AG09319 (cell line): ENCODE data around the gene PITPNC1.
"Not testable (repeated sequence)": the region's sequence is repeated elsewhere in the genome, so short reads cannot be mapped to it uniquely, and the experiment has no call there.

ENCODE experiments used
- DNase-seq: peaks from one replicate; pipeline ENCODE4 v3.0.0-alpha.2; 2010; ENCODE audit warnings: low read depth; ENCODE audit errors: extremely low read depth
- TF ChIP-seq, protein P1 (sequence below): IDR thresholded peaks from 2 replicates; pipeline ENCODE4 v1.5.1; 2011; ENCODE audit warnings: low read depth, mild to moderate bottlenecking, inconsistent platforms, low read length, moderate library complexity

The PITPNC1 gene

DNA sequence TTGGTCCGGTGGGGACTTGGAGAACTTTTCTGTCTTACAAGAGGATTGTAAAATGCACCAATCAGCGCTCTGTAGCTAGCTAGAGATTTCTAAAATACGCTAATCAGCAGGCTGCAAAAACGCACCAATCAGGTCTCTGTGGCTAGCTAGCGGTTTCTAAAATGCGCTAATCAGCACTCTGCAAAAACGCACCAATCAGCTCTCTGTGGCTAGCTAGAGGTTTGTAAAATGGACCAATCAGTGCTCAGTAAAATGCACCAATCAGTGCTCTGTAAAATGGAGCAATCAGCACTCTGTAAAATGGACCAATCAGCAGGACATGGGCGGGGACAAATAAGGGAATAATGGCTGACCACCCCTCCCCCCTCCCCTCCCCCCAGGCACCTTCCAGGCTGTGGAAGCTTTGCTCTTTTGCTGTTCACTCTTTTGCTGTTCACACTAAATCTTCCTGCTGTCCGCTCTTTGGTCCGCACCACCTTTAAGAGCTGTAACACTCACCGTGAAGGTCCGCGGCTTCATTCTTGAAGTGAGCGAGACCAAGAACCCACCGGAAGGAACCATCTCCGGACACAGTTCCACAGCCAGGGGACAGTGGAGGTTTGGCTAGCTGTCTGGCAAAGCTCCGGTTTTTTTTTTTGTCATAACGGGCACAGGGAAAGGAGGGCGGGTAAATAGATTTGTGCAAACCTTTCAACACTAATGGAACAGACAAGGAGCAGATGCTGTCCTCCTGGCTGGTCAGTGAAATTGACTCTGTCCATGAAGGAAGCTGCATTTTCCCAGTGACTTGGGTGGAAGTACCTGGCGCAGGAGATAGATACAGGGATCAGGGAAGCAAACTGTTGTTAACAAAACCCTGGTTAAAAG, 8.3 kb downstream of the PITPNC1 start:
- TF ChIP-seq, protein P1, sequence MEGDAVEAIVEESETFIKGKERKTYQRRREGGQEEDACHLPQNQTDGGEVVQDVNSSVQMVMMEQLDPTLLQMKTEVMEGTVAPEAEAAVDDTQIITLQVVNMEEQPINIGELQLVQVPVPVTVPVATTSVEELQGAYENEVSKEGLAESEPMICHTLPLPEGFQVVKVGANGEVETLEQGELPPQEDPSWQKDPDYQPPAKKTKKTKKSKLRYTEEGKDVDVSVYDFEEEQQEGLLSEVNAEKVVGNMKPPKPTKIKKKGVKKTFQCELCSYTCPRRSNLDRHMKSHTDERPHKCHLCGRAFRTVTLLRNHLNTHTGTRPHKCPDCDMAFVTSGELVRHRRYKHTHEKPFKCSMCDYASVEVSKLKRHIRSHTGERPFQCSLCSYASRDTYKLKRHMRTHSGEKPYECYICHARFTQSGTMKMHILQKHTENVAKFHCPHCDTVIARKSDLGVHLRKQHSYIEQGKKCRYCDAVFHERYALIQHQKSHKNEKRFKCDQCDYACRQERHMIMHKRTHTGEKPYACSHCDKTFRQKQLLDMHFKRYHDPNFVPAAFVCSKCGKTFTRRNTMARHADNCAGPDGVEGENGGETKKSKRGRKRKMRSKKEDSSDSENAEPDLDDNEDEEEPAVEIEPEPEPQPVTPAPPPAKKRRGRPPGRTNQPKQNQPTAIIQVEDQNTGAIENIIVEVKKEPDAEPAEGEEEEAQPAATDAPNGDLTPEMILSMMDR, result no peak
- no peak for DNase-seq

DNA sequence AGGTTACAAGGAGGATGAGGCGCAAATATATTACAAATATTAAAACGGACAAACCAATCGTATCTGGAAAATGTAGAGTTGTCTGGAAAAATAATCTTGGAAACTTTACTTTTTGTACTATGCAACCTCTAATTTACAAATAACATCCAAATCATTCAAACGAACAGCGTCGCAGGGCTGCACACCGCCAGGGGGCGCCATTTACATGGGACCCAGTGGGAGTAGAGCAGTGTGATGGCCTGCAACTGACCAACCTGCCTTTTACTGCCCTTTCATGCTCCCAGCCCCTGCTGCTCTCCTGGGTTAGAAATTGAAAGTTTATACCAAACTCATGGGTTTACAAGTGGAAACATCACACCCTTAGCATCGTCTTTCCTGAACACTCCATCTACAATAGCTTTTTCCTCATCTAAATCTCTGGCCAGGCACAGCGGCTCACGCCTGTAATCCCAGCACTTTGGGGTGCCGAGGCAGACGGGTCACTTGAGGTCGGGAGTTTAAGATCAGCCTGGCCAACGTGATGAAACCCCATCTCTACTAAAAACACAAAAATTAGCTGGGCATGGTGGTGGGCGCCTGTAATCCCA, 10.0 kb downstream of the PITPNC1 start:
- TF ChIP-seq, protein P1, result peak; percentile 66
- no peak for DNase-seq

DNA sequence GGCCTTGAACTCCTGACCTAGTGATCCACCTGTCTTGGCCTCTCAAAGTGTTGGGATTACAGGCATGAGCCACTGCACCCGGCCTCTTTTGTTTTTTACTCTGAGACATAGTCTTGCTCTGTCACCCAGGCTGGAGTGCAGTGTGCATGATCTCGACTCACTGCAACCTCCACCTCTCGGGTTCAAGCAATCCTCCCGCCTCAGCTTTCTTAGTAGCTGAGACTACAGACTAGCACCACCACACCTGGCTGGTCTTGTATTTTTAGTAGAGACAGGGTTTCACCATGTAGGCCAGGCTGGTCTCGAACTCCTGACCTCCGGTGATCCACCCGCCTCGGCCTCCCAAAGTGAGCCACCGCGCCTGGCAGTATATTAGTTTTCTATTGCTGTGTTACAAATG, 11.5 kb downstream of the PITPNC1 start:
- not testable (repeated sequence) for DNase-seq

DNA sequence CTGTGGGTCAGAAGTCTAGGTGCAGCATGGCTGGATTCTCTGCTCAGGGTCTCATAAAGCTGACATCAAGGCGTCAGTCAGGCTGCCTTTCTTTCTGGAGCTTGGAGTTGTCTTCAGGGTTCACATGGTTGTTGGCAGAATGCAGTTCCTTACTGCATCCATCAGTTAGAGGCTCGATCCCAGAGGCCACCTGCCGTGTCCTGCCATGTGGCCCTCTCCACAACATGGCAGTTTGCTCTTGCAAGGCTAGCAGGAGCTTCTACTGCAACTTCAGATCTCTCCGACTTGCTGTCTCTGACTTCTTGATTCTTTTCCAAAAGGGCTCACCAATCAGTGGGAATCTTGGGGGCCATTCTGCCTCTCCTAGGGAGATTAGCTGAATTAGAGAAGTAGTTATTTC, 11.9 kb downstream of the PITPNC1 start:
- TF ChIP-seq, protein P1, result no peak
- DNase-seq, result no peak

DNA sequence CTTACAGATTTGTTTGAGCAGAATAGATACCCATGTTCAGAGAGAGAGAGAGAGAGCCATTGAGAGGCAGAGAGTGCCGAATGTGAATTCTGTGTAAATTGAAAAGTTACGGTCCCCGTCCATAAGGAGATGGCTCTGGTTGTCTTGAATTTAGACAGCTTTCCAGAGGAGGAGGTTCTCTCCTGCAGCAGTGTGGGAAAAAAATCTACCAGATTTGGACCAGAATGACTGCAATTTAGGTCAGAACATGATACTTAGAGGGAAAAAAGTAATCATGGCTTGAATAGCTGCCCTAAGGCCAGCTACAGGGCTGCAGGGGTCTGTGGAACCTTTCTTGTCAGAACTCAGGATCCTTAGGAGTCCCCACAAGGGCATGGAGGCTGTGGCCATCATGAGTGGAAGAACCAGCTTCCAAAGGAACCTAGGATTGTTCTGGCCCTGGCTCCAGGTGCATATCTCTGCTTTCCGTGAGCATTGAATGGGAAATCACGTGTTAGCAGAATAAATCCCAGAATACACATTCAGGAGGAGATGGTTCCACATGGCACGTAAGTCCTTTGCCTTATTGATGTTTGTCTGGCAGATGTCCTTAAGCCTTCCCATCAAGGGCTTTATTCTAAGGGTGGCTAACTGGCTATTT, 13.0 kb downstream of the PITPNC1 start:
- TF ChIP-seq, protein P1, result no peak
- DNase-seq, result no peak

DNA sequence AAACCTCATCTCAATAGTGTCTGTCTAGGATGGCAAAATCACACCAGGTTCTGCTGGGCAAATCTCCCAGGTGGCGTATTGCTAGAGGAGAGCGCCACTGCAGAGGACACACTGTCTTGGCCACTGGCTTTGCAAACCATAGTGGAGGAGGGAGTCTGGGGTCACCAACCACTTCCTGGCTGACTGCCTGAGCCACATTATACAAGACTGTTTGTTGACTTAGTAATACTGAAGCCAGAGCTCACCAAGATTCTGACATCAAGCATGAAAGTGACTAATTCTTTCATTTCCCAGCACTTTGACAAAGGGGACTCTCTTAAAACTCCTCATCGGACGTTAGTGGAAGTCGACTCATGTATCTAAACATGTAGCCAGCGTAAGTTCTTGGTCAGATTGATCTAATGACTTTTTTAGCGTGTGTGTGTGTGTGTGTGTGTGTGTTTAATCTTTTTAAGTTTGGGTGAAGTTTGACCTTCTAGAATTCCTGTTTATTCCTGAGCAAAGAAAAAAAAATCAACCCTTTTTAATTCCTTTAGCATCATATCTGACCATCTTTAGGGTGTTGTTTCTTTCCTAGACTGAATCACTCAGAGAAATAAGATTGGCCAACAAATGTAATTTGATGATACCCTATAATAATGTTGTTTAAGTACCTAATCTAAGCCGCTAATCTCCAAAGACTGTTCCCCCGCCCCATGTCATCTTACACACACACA, 13.7 kb downstream of the PITPNC1 start:
- TF ChIP-seq, protein P1, result no peak
- peak; percentile 78 for DNase-seq

DNA sequence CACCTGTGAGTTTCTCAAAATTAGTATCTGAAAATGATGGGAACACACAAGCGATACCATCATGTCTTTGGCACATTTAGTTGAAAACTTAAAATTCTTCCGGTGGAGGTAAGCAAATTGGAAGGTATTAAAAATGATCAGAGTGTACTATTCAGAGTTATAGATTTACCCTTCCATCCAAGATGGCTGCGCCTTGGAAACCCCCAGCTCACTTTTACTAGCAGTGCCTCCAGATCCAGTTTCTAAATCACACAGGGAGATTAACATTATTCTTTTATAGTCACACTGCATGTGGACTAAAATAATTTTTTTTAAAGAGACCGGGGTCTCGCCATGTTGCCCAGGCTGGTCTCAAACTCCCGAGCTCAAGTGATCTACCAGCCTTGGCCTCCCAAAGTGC, 15.0 kb downstream of the PITPNC1 start:
- no peak for DNase-seq
- TF ChIP-seq, protein P1, result no peak
